H9 (cell line): ENCODE measurements around the gene RPL21. TPM values are rescaled to one million over a fixed set of nuclear protein-coding genes. Genes with fewer than 3 reads are reported as not detected.

ENCODE experiments used
- DNase-seq: peaks from one replicate; pipeline ENCODE4 v3.0.0-alpha.2; 2017
- H2AFZ ChIP-seq: one replicate; pipeline ENCODE4 v1.6.1; 2013; ENCODE audit warnings: mild to moderate bottlenecking, low read length, control low read depth, moderate library complexity
- H2AK5ac ChIP-seq: 2 replicates; pipeline ENCODE4 v1.6.1; 2013; ENCODE audit warnings: low read length, control low read depth, mixed read lengths; ENCODE audit not compliant: insufficient read length
- H2BK120ac ChIP-seq: one replicate; pipeline ENCODE4 v1.6.1; 2013; ENCODE audit warnings: low read depth, mild to moderate bottlenecking, low read length, control low read depth, inconsistent platforms; ENCODE audit not compliant: poor library complexity, severe bottlenecking
- H2BK12ac ChIP-seq: 2 replicates; pipeline ENCODE4 v1.6.1; 2013; ENCODE audit warnings: low read length, control low read depth, mixed read lengths, low read depth; ENCODE audit not compliant: insufficient read length
- H2BK15ac ChIP-seq: 2 replicates; pipeline ENCODE4 v1.6.1; 2013; ENCODE audit warnings: low read depth, low read length, control low read depth
- H2BK20ac ChIP-seq: one replicate; pipeline ENCODE4 v1.6.1; 2013; ENCODE audit warnings: low read depth, mild to moderate bottlenecking, low read length, control low read depth, inconsistent platforms; ENCODE audit not compliant: poor library complexity, severe bottlenecking
- H2BK5ac ChIP-seq: 2 replicates; pipeline ENCODE4 v1.6.1; 2013; ENCODE audit warnings: low read length, control low read depth, mixed read lengths; ENCODE audit not compliant: insufficient read length
- H3K14ac ChIP-seq: 2 replicates; pipeline ENCODE4 v1.6.1; 2013; ENCODE audit warnings: low read length, control low read depth; ENCODE audit not compliant: insufficient read depth
- H3K18ac ChIP-seq: 2 replicates; pipeline ENCODE4 v1.6.1; 2013; ENCODE audit warnings: low read depth, mild to moderate bottlenecking, mixed read lengths, low read length, control low read depth; ENCODE audit not compliant: insufficient read length
- H3K23ac ChIP-seq: 2 replicates; pipeline ENCODE4 v1.6.1; 2013; ENCODE audit warnings: low read length, control low read depth, mixed read lengths, low read depth; ENCODE audit not compliant: insufficient read length
- H3K23me2 ChIP-seq: 2 replicates; pipeline ENCODE4 v1.6.1; 2013; ENCODE audit warnings: low read depth, mild to moderate bottlenecking, mixed read lengths, low read length, control low read depth; ENCODE audit not compliant: insufficient read length, poor library complexity, severe bottlenecking
- H3K27ac ChIP-seq: 2 replicates; pipeline ENCODE4 v1.5.1; 2013; ENCODE audit warnings: low read length, control low read depth, mixed read lengths, low read depth; ENCODE audit not compliant: insufficient read length
- H3K27me3 ChIP-seq: 2 replicates; pipeline ENCODE4 v1.6.1; 2013; ENCODE audit warnings: low read length, control low read depth, inconsistent platforms; ENCODE audit not compliant: insufficient read depth
- H3K4ac ChIP-seq: 2 replicates; pipeline ENCODE4 v1.6.1; 2013; ENCODE audit warnings: low read depth, mild to moderate bottlenecking, control low read depth, inconsistent platforms, low read length, moderate library complexity
- H3K4me1 ChIP-seq: 2 replicates; pipeline ENCODE4 v1.6.1; 2013; ENCODE audit warnings: low read length, control low read depth, inconsistent platforms; ENCODE audit not compliant: insufficient read depth
- H3K4me2 ChIP-seq: 2 replicates; pipeline ENCODE4 v1.6.1; 2013; ENCODE audit warnings: low read length, control low read depth, mixed read lengths; ENCODE audit not compliant: insufficient read length, insufficient read depth
- H3K56ac ChIP-seq: 2 replicates; pipeline ENCODE4 v1.6.1; 2013; ENCODE audit warnings: low read depth, mild to moderate bottlenecking, mixed read lengths, low read length, control low read depth; ENCODE audit not compliant: insufficient read length
- H3K79me1 ChIP-seq: 2 replicates; pipeline ENCODE4 v1.6.1; 2013; ENCODE audit warnings: low read depth, mild to moderate bottlenecking, moderate library complexity, low read length, control low read depth, inconsistent platforms; ENCODE audit not compliant: insufficient read depth, poor library complexity, severe bottlenecking
- H3K79me2 ChIP-seq: 2 replicates; pipeline ENCODE4 v1.6.1; 2013; ENCODE audit warnings: low read length, control low read depth, inconsistent platforms; ENCODE audit not compliant: insufficient read depth
- H3K9ac ChIP-seq: 2 replicates; pipeline ENCODE4 v1.6.1; 2013; ENCODE audit warnings: low read length, control low read depth, mixed read lengths; ENCODE audit not compliant: insufficient read length; ENCODE audit errors: extremely low read depth
- H3K9me3 ChIP-seq: one replicate; pipeline ENCODE4 v1.6.1; 2013; ENCODE audit warnings: low read depth, low read length, inconsistent platforms; ENCODE audit not compliant: control insufficient read depth
- H3T11ph ChIP-seq: one replicate; pipeline ENCODE4 v1.6.1; 2013; ENCODE audit warnings: mild to moderate bottlenecking, low read length, control low read depth, inconsistent platforms
- H4K20me1 ChIP-seq: one replicate; pipeline ENCODE4 v1.6.1; 2013; ENCODE audit not compliant: control insufficient read depth, insufficient read length, insufficient read depth
- H4K5ac ChIP-seq: 2 replicates; pipeline ENCODE4 v1.6.1; 2013; ENCODE audit warnings: low read depth, mild to moderate bottlenecking, mixed read lengths, low read length, control low read depth; ENCODE audit not compliant: insufficient read length
- H4K8ac ChIP-seq: replicated peaks from 2 replicates; pipeline ENCODE4 v1.6.1; 2013; ENCODE audit warnings: low read length, control low read depth, mixed read lengths, low read depth; ENCODE audit not compliant: insufficient read length
- H4K91ac ChIP-seq: 2 replicates; pipeline ENCODE4 v1.6.1; 2013; ENCODE audit warnings: low read depth, mild to moderate bottlenecking, moderate library complexity, mixed read lengths, low read length, control low read depth; ENCODE audit not compliant: insufficient read length
- H3K27ac Mint-ChIP-seq, 3 experiments: 2 replicates in 2 of 3; 3 replicates in 1 of 3; pipeline ENCODE4 v1.8.0; 2020 to 2021; ENCODE audit warnings: mixed read lengths in 3 of 3, mild to moderate bottlenecking in 1 of 3, moderate library complexity in 1 of 3
- H3K27me3 Mint-ChIP-seq: 2 replicates; pipeline ENCODE4 v1.8.0; 2021; ENCODE audit warnings: low read depth, mild to moderate bottlenecking, moderate library complexity, mixed read lengths
- H3K36me3 Mint-ChIP-seq, 3 experiments: 2 replicates in 2 of 3; 3 replicates in 1 of 3; pipeline ENCODE4 v1.8.0; 2020 to 2021; ENCODE audit warnings: low read depth in 3 of 3, mixed read lengths in 3 of 3; ENCODE audit not compliant: insufficient read depth in 1 of 3
- H3K4me1 Mint-ChIP-seq, 2 experiments: 2 replicates each; pipeline ENCODE4 v1.8.0; 2020; ENCODE audit warnings: mixed read lengths in 2 of 2
- H3K4me3 Mint-ChIP-seq, 2 experiments: 2 replicates in 1 of 2; 3 replicates in 1 of 2; pipeline ENCODE4 v1.8.0; 2020 to 2021; ENCODE audit warnings: mild to moderate bottlenecking in 2 of 2, mixed read lengths in 2 of 2, moderate library complexity in 1 of 2
- H3K9me3 Mint-ChIP-seq, 2 experiments: 2 replicates in 1 of 2; 3 replicates in 1 of 2; pipeline ENCODE4 v1.8.0; 2020; ENCODE audit warnings: mild to moderate bottlenecking in 2 of 2, mixed read lengths in 2 of 2, moderate library complexity in 1 of 2
- CTCF ChIP-seq: fragments of 200-600 bp; sonication (generic); conservative IDR thresholded peaks from 3 replicates; pipeline ENCODE4 v1.8.0; 2021; ENCODE audit warnings: antibody characterized with exemption, mild to moderate bottlenecking
- WGBS: extraction: QIAGEN DNeasy Blood & Tissue Kit; methylation state at CpG from one replicate; pipeline ENCODE4 v1.1.7; 2013; ENCODE audit warnings: missing lambda C conversion rate, low lambda C conversion rate, mixed read lengths; ENCODE audit not compliant: insufficient read length; ENCODE audit errors: extremely low coverage; 5-methylcytosine and 5-hydroxymethylcytosine counted together
- total RNA-seq: library from RNA; stranded (reverse); gene quantifications from 2 replicates; pipeline ENCODE4 v1.2.1, GENCODE V29; 2021

The RPL21 gene
- total RNA-seq, 1 experiment from 2014 or later = 1,099 TPM

- H3K14ac ChIP-seq = no peak overlapping the region
- no peak overlapping the region for H4K8ac ChIP-seq
- H3K79me1 ChIP-seq = no peaks in the 10 kb centered on the region
- H2BK5ac ChIP-seq = no peak overlapping the region
- no peak overlapping the region for H3T11ph ChIP-seq
- no CpG with 5 or more reads among the region's 2 CpGs for WGBS
- no peak overlapping the region for H3K18ac ChIP-seq
- H3K9ac ChIP-seq = no peak overlapping the region
- no peak overlapping the region for H3K27ac Mint-ChIP-seq
- no peaks in the 10 kb centered on the region for H3K23me2 ChIP-seq
- H3K4ac ChIP-seq = no peak overlapping the region
- no peak for TF ChIP-seq CTCF
- no peak overlapping the region for H2BK20ac ChIP-seq
- H4K5ac ChIP-seq = no peak overlapping the region
- peaks cover 2 to 5% of the 10 kb centered on the region in 2 experiments; a peak in 3 of 4 replicates for H3K4me1 Mint-ChIP-seq
- no peaks in the 10 kb centered on the region for H4K20me1 ChIP-seq
- no peaks in the 10 kb centered on the region for H3K4me1 ChIP-seq
- H3K27me3 ChIP-seq = no peaks in the 10 kb centered on the region
- H3K9me3 Mint-ChIP-seq = peaks cover 0 to 14% of the 10 kb centered on the region in 2 experiments; a peak in 3 of 5 replicates
- H2AK5ac ChIP-seq = no peak overlapping the region
- DNase-seq = no peak
- peaks cover 2% of the 10 kb centered on the region; the same call in 1 of the 2 replicates for H3K27me3 Mint-ChIP-seq
- no peak overlapping the region for H3K56ac ChIP-seq
- H3K36me3 Mint-ChIP-seq = no peaks in the 10 kb centered on the region
- H4K91ac ChIP-seq = no peak overlapping the region
- H3K27ac ChIP-seq = no peak overlapping the region
- no peak overlapping the region for H3K4me2 ChIP-seq
- H2BK120ac ChIP-seq = no peak overlapping the region
- H3K23ac ChIP-seq = no peak overlapping the region
- no peak overlapping the region for H2AFZ ChIP-seq
- no peaks in the 10 kb centered on the region for H3K79me2 ChIP-seq
- H2BK15ac ChIP-seq = no peak overlapping the region
- no peaks in the 10 kb centered on the region for H3K9me3 ChIP-seq
- no peak overlapping the region for H2BK12ac ChIP-seq
- H3K4me3 Mint-ChIP-seq = no peak overlapping the region
Observed at GRCh38 chr13:27226991-27227390, 24.4 kb upstream of the RPL21 start.
